Mucosa of stomach (tissue), 1 donor: ENCODE data around the gene SH3D19.
"Not testable (repeated sequence)": the region's sequence is repeated elsewhere in the genome, so short reads cannot be mapped to it uniquely, and the experiment has no call there.

Experiments used
- H3K27me3 ChIP-seq: one replicate; pipeline ENCODE4 v1.7.0; 2013; ENCODE audit warnings: mild to moderate bottlenecking, low read length; ENCODE audit not compliant: control insufficient read depth, insufficient read depth
- H3K36me3 ChIP-seq: one replicate; pipeline ENCODE4 v1.7.0; 2013; ENCODE audit warnings: low read length; ENCODE audit not compliant: control insufficient read depth, insufficient read depth
- H3K4me1 ChIP-seq: one replicate; pipeline ENCODE4 v1.7.0; 2013; ENCODE audit warnings: mild to moderate bottlenecking, low read length; ENCODE audit not compliant: control insufficient read depth, insufficient read depth
- H3K4me3 ChIP-seq: one replicate; pipeline ENCODE4 v1.7.0; 2013; ENCODE audit warnings: low read length
- H3K9ac ChIP-seq: one replicate; pipeline ENCODE4 v1.7.0; 2013; ENCODE audit warnings: mild to moderate bottlenecking, low read length, moderate library complexity
- H3K9me3 ChIP-seq: one replicate; pipeline ENCODE4 v1.7.0; 2013; ENCODE audit warnings: mild to moderate bottlenecking, low read length, moderate library complexity; ENCODE audit not compliant: control insufficient read depth
- donor health status: Pancreatic carcinoma.

The SH3D19 gene

DNA sequence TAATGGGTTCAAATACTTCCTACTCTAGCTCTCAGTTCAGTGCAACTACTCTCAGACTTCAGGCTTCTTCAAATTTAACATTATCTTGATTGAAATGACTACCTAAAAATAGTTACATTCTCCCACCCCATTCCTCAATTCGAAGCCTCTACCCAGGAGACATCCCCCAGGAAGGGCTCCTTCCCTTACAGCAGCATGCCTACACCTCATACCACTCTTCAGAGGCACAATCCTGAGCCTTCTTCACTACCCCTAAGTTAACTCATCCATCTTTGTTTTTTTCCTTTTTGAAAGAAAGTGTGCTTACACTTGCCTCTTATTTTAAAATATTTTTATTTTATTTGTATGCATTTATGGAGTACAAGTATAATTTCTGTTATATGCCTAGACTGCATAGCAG is 65.7 kb downstream of the SH3D19 start:
- Histone ChIP-seq H3K9ac (no peak overlapping the region), H3K4me1 (no peaks in the 10 kb centered on the region), H3K9me3 (no peaks in the 10 kb centered on the region), H3K27me3 (no peaks in the 10 kb centered on the region), H3K4me3 (no peak overlapping the region), H3K36me3 (no peaks in the 10 kb centered on the region)

DNA sequence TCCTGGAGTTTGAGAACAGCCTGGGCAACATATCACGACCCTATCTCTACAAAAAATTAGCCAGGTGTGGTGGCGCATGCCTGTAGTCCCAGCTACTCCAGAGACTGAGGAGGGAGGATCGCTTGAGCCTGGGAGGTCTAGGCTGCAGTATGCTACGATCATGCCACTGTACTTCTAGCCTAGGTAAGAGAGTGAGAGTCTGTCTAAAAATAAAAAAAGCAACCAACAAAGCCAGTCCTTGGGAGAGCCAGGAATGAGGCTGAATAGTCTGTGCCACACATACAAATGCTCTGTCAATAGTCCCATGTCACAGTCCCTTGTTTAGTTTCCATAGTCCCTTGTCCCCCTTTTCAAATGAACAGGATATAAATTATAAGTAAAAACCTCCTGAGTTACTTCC is 67.7 kb downstream of the SH3D19 start:
- Histone ChIP-seq H3K4me3 (no peak overlapping the region), H3K9me3 (no peaks in the 10 kb centered on the region), H3K9ac (no peak overlapping the region), H3K4me1 (no peaks in the 10 kb centered on the region), H3K27me3 (no peaks in the 10 kb centered on the region), H3K36me3 (no peaks in the 10 kb centered on the region)

DNA sequence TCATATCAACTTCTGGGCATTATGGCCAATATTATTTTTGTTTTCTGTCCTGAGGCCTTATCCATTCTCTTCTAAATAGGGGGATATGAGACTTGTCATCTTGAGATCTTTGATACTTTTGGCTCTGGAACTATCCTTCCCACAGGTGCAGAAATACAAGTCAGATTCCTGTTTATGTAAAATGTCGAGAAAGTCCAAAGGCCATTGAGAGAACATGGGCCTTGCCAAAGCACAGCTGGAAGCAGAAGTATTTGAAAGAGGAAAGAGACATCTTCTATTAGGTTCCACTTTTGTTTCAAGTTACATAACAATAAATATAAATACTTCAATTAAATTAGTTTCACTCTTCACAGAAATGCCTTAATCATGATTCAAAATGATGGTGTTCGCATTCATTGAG is 69.3 kb downstream of the SH3D19 start:
- no peak overlapping the region for H3K9ac ChIP-seq
- H3K36me3 ChIP-seq: no peaks in the 10 kb centered on the region
- H3K4me3 ChIP-seq: no peak overlapping the region
- no peaks in the 10 kb centered on the region for H3K4me1 ChIP-seq
- no peaks in the 10 kb centered on the region for H3K27me3 ChIP-seq
- no peaks in the 10 kb centered on the region for H3K9me3 ChIP-seq

DNA sequence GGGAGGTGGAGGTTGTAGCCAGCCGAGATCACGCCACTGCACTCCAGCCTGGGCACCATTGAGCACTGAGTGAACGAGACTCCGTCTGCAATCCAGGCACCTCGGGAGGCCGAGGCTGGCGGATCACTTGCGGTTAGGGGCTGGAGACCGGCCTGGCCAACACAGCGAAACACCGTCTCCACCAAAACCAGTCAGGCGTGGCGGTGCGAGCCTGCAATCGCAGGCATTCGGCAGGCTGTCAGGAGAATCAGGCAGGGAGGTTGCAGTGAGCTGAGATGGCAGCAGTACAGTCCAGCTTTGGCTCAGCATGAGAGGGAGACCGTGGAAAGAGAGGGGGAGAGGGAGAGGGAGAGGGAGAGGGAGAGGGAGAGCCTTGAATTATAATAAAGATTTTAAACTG is 69.7 kb downstream of the SH3D19 start:
- H3K4me3 ChIP-seq, H3K27me3 ChIP-seq, H3K36me3 ChIP-seq, H3K9ac ChIP-seq, H3K9me3 ChIP-seq, H3K4me1 ChIP-seq: not testable (repeated sequence)

DNA sequence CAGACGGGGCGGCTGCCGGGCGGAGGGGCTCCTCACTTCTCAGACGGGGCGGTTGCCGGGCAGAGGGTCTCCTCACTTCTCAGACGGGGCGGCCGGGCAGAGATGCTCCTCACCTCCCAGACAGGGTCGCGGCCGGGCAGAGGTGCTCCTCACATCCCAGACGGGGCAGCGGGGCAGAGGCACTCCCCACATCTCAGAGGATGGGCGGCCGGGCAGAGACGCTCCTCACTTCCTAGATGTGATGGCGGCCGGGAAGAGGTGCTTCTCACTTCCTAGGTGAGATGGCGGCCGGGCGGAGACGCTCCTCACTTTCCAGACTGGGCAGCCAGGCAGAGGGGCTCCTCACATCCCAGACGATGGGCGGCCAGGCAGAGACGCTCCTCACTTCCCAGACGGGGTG is 70.2 kb downstream of the SH3D19 start:
- not testable (repeated sequence) for H3K9ac ChIP-seq, H3K4me1 ChIP-seq, H3K9me3 ChIP-seq, H3K36me3 ChIP-seq, H3K4me3 ChIP-seq, H3K27me3 ChIP-seq

DNA sequence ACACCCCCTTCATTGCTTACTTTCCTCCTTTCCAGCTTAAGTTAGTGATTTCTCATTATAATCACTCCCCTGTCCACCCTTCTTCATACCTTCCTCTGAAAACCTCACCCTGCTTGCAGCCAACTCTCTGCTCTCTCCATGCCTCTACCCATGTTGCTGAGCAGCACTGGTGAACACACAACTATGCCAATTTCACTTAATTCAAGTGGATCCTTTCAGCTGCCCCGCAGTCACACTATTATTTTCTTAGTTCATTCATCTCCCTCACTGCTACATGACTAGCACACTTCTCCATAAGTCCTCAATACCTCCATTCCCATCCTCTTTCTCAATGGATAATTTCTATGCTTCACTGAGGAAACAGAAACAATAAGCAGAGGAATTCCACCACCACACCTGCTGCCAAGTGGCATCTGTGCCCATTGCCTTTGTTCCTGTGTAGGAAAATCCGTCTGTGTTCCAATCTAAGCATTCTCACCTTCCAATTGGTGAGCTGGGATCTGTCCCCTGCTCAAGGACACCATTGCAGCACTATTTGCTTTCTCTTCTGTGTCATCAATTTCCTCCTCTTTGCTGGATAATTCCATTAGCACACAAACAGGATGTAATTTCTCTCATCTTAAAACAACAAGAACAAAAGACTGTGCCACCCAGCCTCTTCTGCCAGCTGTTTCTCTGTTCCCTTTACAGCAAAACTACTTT is 73.7 kb downstream of the SH3D19 start:
- H3K4me1 ChIP-seq: peaks cover 2% of the 10 kb centered on the region

DNA sequence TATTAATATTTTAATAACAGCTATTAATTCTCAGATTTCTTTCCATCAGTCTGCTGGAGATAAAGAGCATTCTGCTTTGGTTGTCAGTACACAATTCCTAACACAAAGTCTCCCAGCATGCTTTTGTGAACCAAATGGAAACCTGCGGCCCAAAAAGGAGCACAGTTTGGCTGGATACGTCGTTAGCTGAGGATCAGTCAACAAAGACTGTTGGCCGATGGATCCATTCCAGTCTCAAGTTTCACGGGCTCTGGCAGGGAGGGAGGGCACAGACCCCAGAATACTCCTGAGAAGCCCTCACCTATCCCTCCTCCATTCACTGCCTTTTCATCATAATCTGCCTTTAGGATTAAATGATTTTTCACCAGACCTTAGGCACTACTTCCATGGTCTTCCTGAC is 74.7 kb downstream of the SH3D19 start:
- Histone ChIP-seq H3K9ac (no peak overlapping the region), H3K36me3 (no peaks in the 10 kb centered on the region), H3K4me3 (no peak overlapping the region), H3K4me1 (peaks cover 4% of the 10 kb centered on the region), H3K27me3 (no peaks in the 10 kb centered on the region), H3K9me3 (no peaks in the 10 kb centered on the region)

More for the DNA sequence above, 73.7 kb downstream of the SH3D19 start:
- H3K9ac ChIP-seq: no peak overlapping the region
- H3K27me3 ChIP-seq: no peaks in the 10 kb centered on the region
- no peaks in the 10 kb centered on the region for H3K9me3 ChIP-seq
- H3K4me3 ChIP-seq: no peak overlapping the region
- H3K36me3 ChIP-seq: no peaks in the 10 kb centered on the region

DNA sequence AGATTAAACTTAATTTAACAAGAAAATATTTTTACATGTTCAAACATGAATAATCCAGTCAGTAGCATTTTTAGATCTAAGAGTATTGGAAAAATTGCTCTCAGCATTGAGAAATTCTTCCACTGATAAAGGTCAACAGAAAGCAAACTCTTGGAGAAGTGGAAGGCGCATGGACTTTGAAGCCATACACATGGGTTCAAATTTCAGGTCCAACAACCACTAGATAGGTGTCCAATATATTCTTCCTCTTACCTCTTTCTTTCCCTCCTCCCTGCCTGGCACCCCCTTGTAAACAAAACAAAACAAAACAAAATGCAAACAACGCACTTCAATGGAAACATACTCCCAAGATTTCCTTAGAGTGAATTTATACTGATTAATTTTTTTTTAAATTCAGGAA is 76.9 kb downstream of the SH3D19 start:
- no peaks in the 10 kb centered on the region for H3K9me3 ChIP-seq
- H3K9ac ChIP-seq: no peak overlapping the region
- H3K27me3 ChIP-seq: no peaks in the 10 kb centered on the region
- H3K36me3 ChIP-seq: no peaks in the 10 kb centered on the region
- H3K4me1 ChIP-seq: peaks cover 4% of the 10 kb centered on the region
- no peak overlapping the region for H3K4me3 ChIP-seq

DNA sequence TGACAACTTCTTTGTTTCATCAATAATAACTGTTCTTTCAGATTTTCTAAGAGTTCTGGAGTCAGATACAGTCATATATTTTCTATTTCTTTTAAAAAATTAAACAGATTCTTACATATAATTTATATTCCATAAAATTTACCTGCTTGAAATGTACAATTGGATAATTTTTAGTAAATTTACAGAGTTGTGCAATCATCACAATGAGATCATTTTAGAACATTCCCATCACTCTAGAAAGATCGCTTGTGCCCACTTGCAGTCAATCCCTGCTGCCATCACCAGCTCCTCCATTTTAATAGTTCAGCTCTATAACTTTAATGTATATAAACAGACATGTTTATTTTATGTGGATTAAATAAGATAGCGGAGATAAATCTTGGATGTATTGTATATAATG is 78.0 kb downstream of the SH3D19 start:
- Histone ChIP-seq H3K9ac (no peak overlapping the region), H3K27me3 (no peaks in the 10 kb centered on the region), H3K9me3 (no peaks in the 10 kb centered on the region), H3K4me1 (peaks cover 4% of the 10 kb centered on the region), H3K4me3 (no peak overlapping the region), H3K36me3 (no peaks in the 10 kb centered on the region)

DNA sequence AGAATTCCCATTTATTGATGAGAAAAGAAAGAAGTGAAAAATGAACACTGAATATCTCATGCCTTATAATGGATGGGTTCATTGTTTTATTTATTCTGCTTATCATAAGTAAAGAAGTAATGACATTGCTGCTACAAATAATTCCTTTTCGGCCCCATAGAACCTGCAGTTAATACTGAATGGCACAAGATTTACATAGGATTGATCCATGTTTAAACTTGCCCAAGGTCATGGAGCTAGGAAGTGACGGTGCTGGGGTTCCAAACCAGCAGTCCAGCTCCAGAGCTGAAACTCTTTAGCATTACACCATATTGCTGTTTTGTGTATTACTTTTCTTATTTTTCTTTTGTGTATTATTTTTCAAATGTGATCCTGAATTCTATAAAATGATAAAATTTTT is 78.7 kb downstream of the SH3D19 start:
- no peaks in the 10 kb centered on the region for H3K27me3 ChIP-seq
- peaks cover 4% of the 10 kb centered on the region for H3K4me1 ChIP-seq
- H3K9me3 ChIP-seq: no peaks in the 10 kb centered on the region
- H3K36me3 ChIP-seq: no peaks in the 10 kb centered on the region
- no peak overlapping the region for H3K4me3 ChIP-seq
- H3K9ac ChIP-seq: no peak overlapping the region

DNA sequence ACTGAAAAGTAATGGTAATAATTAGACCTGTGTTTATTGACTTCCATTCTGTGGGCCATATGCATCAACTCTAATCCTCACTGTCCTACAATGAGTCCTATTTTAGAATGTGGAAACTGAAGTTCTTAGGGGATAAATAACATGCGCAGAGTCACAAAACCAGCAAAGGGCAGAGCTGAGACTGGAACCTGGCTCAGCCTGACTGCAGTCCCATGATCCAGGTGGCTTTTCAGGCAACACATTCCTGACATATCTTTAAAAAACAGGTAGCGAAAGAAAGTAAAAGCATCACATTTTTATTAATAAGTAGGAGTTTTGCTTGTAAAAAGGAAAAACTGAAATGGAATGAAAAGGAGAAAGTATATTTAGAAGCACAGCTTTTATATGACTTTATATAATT is 83.1 kb downstream of the SH3D19 start:
- Histone ChIP-seq H3K36me3 (no peaks in the 10 kb centered on the region), H3K4me3 (no peak overlapping the region), H3K4me1 (peaks cover 4% of the 10 kb centered on the region), H3K9ac (no peak overlapping the region), H3K27me3 (no peaks in the 10 kb centered on the region), H3K9me3 (no peaks in the 10 kb centered on the region)

DNA sequence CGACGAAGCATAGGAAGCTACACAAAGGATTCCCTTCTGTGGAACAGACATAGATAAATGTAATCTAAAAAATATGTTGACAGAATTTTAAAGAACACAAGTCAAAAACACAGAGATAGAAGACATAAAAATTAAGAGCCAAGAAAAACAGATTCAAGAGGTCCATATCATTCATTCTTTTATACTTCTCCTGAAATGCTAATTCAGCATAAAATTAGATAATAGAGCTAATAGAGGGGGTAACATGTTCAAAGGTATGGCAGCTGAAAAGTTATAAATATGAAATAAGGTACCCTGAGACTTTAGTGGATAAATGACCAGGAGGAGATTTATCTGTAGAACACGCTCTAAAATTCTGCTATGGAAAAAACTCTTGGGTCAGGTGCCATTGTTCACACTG is 85.8 kb downstream of the SH3D19 start:
- Histone ChIP-seq H3K36me3 (no peaks in the 10 kb centered on the region), H3K9ac (no peak overlapping the region), H3K9me3 (no peaks in the 10 kb centered on the region), H3K4me3 (no peak overlapping the region), H3K27me3 (no peaks in the 10 kb centered on the region), H3K4me1 (no peaks in the 10 kb centered on the region)

DNA sequence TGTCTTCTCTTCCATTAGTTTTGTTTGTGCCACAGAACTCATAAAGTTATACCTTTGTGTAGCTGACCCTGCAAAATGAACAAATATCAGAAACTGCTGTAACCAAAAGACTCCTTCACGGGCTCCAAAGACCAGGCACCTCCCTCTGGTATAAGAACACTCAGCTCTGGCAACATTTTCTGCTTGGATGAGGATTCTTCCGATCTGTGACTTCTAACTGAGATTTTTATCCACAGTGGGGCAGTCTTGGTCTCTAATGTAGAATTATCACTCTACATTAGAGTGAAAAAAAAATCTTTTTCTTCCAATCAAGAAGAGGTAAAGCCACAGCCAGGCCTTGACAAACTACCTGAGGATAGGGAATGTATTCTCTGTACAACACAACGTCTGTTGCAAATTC is 86.9 kb downstream of the SH3D19 start:
- Histone ChIP-seq H3K9me3 (no peaks in the 10 kb centered on the region), H3K36me3 (no peaks in the 10 kb centered on the region), H3K4me3 (no peak overlapping the region), H3K27me3 (no peaks in the 10 kb centered on the region), H3K9ac (no peak overlapping the region), H3K4me1 (no peaks in the 10 kb centered on the region)
